HepG2 (cell line): ENCODE results near the gene IGFL1. TPM values are rescaled to one million over a fixed set of nuclear protein-coding genes. Genes with fewer than 3 reads are reported as not detected.
"Not testable (repeated sequence)": the region's sequence is repeated elsewhere in the genome, so short reads cannot be mapped to it uniquely, and the experiment has no call there.

Experiments
- ATAC-seq: fragments of 200-7000 bp; cut with Tn5 transposase; 3 replicates; pipeline ENCODE4 v1.9.1; 2020; ENCODE audit warnings: mild to moderate bottlenecking, moderate library complexity
- BruUV-seq: library from RNA; stranded (reverse); fragments of 400-500 nt; replicated peaks from 2 replicates; lab custom pipeline; 2021; lab: Mats Ljungman, UMichigan
- CTCF ChIA-PET: fragments of 300-600 bp; formaldehyde crosslinking; extraction: SDS; loops from one replicate; lab custom pipeline; 2021; ENCODE audit warnings: low total read pairs, inconsistent platforms, low intra/inter-chr PET ratio; lab: Yijun Ruan, JAX
- POLR2A ChIA-PET: fragments of 350-600 bp; sonication (Branson Sonifier 250); formaldehyde crosslinking; loops from one replicate; lab custom pipeline; 2020; ENCODE audit warnings: antibody characterized with exemption, inconsistent platforms; lab: Yijun Ruan, JAX
- DNase-seq: peaks from one replicate; pipeline ENCODE4 v3.0.0-alpha.2; 2015; ENCODE audit warnings: low spot score
- FAIRE-seq: peaks from 3 replicates; lab custom pipeline; 2011; peaks lifted over from hg19 to GRCh38; lab: Jason Lieb, UNC
- H2AFZ ChIP-seq: one replicate; pipeline ENCODE4 v1.6.1; 2011; ENCODE audit warnings: low read length, inconsistent platforms
- H3K27ac ChIP-seq: fragments of 300-600 bp; 3 replicates; pipeline ENCODE4 v1.8.0; 2011; ENCODE audit warnings: mixed run types, mild to moderate bottlenecking, mixed read lengths, low read length, inconsistent platforms; ENCODE audit not compliant: insufficient read depth; ENCODE audit errors: extremely low read length
- H3K27me3 ChIP-seq, 2 experiments: fragments of 200-600 bp in 1 of 2; 2 replicates in 1 of 2; 3 replicates in 1 of 2; pipeline versions ENCODE4 v1.6.0 to v1.8.0; 2011; ENCODE audit warnings: low read length in 2 of 2, mild to moderate bottlenecking in 2 of 2, moderate library complexity in 2 of 2, inconsistent platforms in 1 of 2; ENCODE audit not compliant: insufficient read depth in 2 of 2, control insufficient read depth in 1 of 2
- H3K36me3 ChIP-seq, 2 experiments: fragments of 200-600 bp in 1 of 2; replicated peaks in 1 of 2; 2 replicates in 1 of 2; 3 replicates in 1 of 2; pipeline versions ENCODE4 v1.5.1 to v1.8.0; 2011; ENCODE audit warnings: low read length in 2 of 2, inconsistent platforms in 1 of 2; ENCODE audit not compliant: insufficient read depth in 2 of 2, control insufficient read depth in 1 of 2
- H3K4me1 ChIP-seq: 2 replicates; pipeline ENCODE4 v1.5.1; 2012; ENCODE audit warnings: low read length, inconsistent platforms; ENCODE audit not compliant: insufficient read depth
- H3K4me2 ChIP-seq: 2 replicates; pipeline ENCODE4 v1.6.0; 2011; ENCODE audit warnings: low read depth, low read length, inconsistent platforms
- H3K4me3 ChIP-seq, 3 experiments: fragments of 200-600 bp in 1 of 3; sonication (generic), shearing (Covaris generic) in 1 of 3; replicated peaks in 1 of 3; 2 replicates each; pipeline ENCODE4 v1.5.1; 2011 to 2016; ENCODE audit warnings: low read length in 3 of 3, inconsistent platforms in 2 of 3, low read depth in 2 of 3, mild to moderate bottlenecking in 2 of 3, control low read depth in 1 of 3, mixed read lengths in 1 of 3; ENCODE audit not compliant: insufficient read depth in 1 of 3
- H3K79me2 ChIP-seq: one replicate; pipeline ENCODE4 v1.6.1; 2011; ENCODE audit warnings: low read length, inconsistent platforms; ENCODE audit not compliant: insufficient read depth
- H3K9ac ChIP-seq: 2 replicates; pipeline ENCODE4 v1.6.0; 2011; ENCODE audit warnings: mild to moderate bottlenecking, low read depth, low read length, inconsistent platforms; ENCODE audit not compliant: insufficient read depth
- H3K9me3 ChIP-seq: 2 replicates; pipeline ENCODE4 v1.5.1; 2012; ENCODE audit warnings: mild to moderate bottlenecking, low read length
- H4K20me1 ChIP-seq: 2 replicates; pipeline ENCODE4 v1.6.0; 2011; ENCODE audit warnings: inconsistent platforms, mild to moderate bottlenecking, low read length, moderate library complexity; ENCODE audit not compliant: insufficient read depth
- ADNP ChIP-seq: sonication (generic); formaldehyde crosslinking; IDR thresholded peaks from 2 replicates; pipeline ENCODE4 v1.4.0; 2020; ENCODE audit warnings: missing genetic modification reagents
- DNMT1 ChIP-seq: sonication (generic); formaldehyde crosslinking; IDR thresholded peaks from 2 replicates; pipeline ENCODE4 v1.5.1; 2020; ENCODE audit warnings: mild to moderate bottlenecking, missing genetic modification reagents
- ERF ChIP-seq: IDR thresholded peaks from 2 replicates; pipeline ENCODE4 v1.6.1; 2018; ENCODE audit warnings: missing biosample characterization, missing genetic modification reagents
- FOSL1 ChIP-seq: sonication (generic); formaldehyde crosslinking; IDR thresholded peaks from 2 replicates; pipeline ENCODE4 v1.9.0; 2021; ENCODE audit warnings: missing genetic modification reagents, borderline replicate concordance
- HES4 ChIP-seq: sonication (generic); formaldehyde crosslinking; IDR thresholded peaks from 2 replicates; pipeline ENCODE4 v1.9.0; 2021; ENCODE audit warnings: mild to moderate bottlenecking, missing genetic modification reagents, borderline replicate concordance
- MZF1 ChIP-seq: sonication (generic); formaldehyde crosslinking; IDR thresholded peaks from 2 replicates; pipeline ENCODE4 v1.8.1; 2023; ENCODE audit warnings: mild to moderate bottlenecking, missing genetic modification reagents, borderline replicate concordance
- NRL ChIP-seq: sonication (generic); formaldehyde crosslinking; IDR thresholded peaks from 2 replicates; pipeline ENCODE4 v1.5.0; 2020; ENCODE audit warnings: missing genetic modification reagents, mild to moderate bottlenecking, moderate library complexity, borderline replicate concordance
- RBM39 ChIP-seq: fragments of 200-400 bp; formaldehyde crosslinking; IDR thresholded peaks from one replicate; pipeline ENCODE4 v1.6.1; 2018; ENCODE audit warnings: antibody characterized with exemption, mild to moderate bottlenecking, low read depth, low read length; ENCODE audit not compliant: poor library complexity, severe bottlenecking
- SMARCC2 ChIP-seq: fragments of 450-650 bp; IDR thresholded peaks from 2 replicates; pipeline ENCODE4 v1.6.1; 2017; ENCODE audit warnings: antibody characterized with exemption, mild to moderate bottlenecking
- TGIF2 ChIP-seq: IDR thresholded peaks from 2 replicates; pipeline ENCODE4 v1.6.1; 2016; ENCODE audit warnings: control low read depth, missing compliant biosample characterization
- ZEB1 ChIP-seq: IDR thresholded peaks from 2 replicates; pipeline ENCODE4 v1.6.1; 2012; ENCODE audit warnings: mild to moderate bottlenecking, low read depth, inconsistent platforms; ENCODE audit not compliant: insufficient replicate concordance
- ZNF776 ChIP-seq: sonication (generic); formaldehyde crosslinking; IDR thresholded peaks from 2 replicates; pipeline ENCODE4 v1.4.0; 2020; ENCODE audit warnings: mild to moderate bottlenecking, missing genetic modification reagents
- ZNF781 ChIP-seq: sonication (generic); formaldehyde crosslinking; IDR thresholded peaks from 2 replicates; pipeline ENCODE4 v1.5.1; 2020; ENCODE audit warnings: borderline replicate concordance, mild to moderate bottlenecking, missing genetic modification reagents; ENCODE audit errors: not compliant biosample characterization
- WGBS: methylation state at CpG from one replicate; pipeline ENCODE4 v1.1.6; 2017; ENCODE audit warnings: low lambda C conversion rate; 5-methylcytosine and 5-hydroxymethylcytosine counted together
- in situ Hi-C: cut with HindIII; loops from 2 replicates; pipeline ENCODE4 v1.10.0; 2017; ENCODE audit warnings: low pct_unique_long_range_greater_than_20kb; ENCODE audit not compliant: extremely low pct_ligation_motif_present
- intact Hi-C: fragments of 100-400 bp; cut with micrococcal nuclease; formaldehyde crosslinking; loops from one replicate; pipeline ENCODE4 v1.10.0; 2022; ENCODE audit not compliant: unreplicated experiment
- polyA plus RNA-seq, 8 experiments: library from polyadenylated mRNA; depleted of rRNA in 3 of 8; stranded (reverse) in 7 of 8; unstranded in 1 of 8; fragments of >200 nt; fragmentation: Illumina TruSeq in 4 of 8; extraction: Trizol in 4 of 8; gene quantifications; 2 replicates each; pipeline versions ENCODE4 v1.2.1 to v1.2.3, GENCODE V29; 2011 to 2016; ENCODE audit warnings: low read depth in 4 of 8, missing spikeins in 1 of 8, mixed read lengths in 1 of 8; ENCODE audit not compliant: insufficient read depth in 1 of 8
- total RNA-seq, 5 experiments: library from RNA; depleted of rRNA; stranded (reverse); fragments of >200 nt; fragmentation: Illumina TruSeq; extraction: Trizol; gene quantifications; 2 replicates each; pipeline ENCODE4 v1.2.3, GENCODE V29; 2016; ENCODE audit warnings: low read depth in 1 of 5
- TF ChIP-seq, protein P1 (sequence below): sonication (generic); formaldehyde crosslinking; IDR thresholded peaks from 2 replicates; pipeline ENCODE4 v1.5.0; 2020; ENCODE audit warnings: mild to moderate bottlenecking, missing genetic modification reagents, borderline replicate concordance

Gene IGFL1
- total and polyA plus RNA-seq, 2 of the 13 experiments (the other 11 are each of a cell fraction or from before 2014, with no cell fraction given), result not detected

DNA sequence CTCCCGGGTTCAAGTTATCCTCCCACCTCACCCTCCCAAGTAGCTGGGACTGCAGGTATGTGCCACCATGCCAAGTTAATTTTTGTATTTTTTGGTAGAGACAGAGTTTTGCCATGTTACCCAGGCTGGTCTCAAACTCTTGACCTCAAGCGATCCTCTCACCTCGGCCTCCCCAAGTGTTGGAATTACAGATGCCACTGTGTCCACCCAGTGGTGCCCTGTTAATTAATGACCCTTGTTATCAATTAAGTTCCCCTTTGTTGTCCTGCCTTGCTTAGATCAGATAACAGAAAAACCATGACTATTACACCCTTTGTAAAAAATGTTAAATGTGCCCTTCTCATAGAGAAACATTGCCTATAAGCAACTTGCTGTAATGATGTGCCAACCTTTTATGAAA lies 34.4 kb upstream of the IGFL1 start:
- 81% methylated on average over 3 of the region's 3 CpGs for WGBS
- in situ Hi-C loops, result no loop called here
- H4K20me1 ChIP-seq, result no peaks in the 10 kb centered on the region
- TF ChIP-seq ZNF781 (CRISPR knock-in tag), result no peak
- TF ChIP-seq, protein P1, sequence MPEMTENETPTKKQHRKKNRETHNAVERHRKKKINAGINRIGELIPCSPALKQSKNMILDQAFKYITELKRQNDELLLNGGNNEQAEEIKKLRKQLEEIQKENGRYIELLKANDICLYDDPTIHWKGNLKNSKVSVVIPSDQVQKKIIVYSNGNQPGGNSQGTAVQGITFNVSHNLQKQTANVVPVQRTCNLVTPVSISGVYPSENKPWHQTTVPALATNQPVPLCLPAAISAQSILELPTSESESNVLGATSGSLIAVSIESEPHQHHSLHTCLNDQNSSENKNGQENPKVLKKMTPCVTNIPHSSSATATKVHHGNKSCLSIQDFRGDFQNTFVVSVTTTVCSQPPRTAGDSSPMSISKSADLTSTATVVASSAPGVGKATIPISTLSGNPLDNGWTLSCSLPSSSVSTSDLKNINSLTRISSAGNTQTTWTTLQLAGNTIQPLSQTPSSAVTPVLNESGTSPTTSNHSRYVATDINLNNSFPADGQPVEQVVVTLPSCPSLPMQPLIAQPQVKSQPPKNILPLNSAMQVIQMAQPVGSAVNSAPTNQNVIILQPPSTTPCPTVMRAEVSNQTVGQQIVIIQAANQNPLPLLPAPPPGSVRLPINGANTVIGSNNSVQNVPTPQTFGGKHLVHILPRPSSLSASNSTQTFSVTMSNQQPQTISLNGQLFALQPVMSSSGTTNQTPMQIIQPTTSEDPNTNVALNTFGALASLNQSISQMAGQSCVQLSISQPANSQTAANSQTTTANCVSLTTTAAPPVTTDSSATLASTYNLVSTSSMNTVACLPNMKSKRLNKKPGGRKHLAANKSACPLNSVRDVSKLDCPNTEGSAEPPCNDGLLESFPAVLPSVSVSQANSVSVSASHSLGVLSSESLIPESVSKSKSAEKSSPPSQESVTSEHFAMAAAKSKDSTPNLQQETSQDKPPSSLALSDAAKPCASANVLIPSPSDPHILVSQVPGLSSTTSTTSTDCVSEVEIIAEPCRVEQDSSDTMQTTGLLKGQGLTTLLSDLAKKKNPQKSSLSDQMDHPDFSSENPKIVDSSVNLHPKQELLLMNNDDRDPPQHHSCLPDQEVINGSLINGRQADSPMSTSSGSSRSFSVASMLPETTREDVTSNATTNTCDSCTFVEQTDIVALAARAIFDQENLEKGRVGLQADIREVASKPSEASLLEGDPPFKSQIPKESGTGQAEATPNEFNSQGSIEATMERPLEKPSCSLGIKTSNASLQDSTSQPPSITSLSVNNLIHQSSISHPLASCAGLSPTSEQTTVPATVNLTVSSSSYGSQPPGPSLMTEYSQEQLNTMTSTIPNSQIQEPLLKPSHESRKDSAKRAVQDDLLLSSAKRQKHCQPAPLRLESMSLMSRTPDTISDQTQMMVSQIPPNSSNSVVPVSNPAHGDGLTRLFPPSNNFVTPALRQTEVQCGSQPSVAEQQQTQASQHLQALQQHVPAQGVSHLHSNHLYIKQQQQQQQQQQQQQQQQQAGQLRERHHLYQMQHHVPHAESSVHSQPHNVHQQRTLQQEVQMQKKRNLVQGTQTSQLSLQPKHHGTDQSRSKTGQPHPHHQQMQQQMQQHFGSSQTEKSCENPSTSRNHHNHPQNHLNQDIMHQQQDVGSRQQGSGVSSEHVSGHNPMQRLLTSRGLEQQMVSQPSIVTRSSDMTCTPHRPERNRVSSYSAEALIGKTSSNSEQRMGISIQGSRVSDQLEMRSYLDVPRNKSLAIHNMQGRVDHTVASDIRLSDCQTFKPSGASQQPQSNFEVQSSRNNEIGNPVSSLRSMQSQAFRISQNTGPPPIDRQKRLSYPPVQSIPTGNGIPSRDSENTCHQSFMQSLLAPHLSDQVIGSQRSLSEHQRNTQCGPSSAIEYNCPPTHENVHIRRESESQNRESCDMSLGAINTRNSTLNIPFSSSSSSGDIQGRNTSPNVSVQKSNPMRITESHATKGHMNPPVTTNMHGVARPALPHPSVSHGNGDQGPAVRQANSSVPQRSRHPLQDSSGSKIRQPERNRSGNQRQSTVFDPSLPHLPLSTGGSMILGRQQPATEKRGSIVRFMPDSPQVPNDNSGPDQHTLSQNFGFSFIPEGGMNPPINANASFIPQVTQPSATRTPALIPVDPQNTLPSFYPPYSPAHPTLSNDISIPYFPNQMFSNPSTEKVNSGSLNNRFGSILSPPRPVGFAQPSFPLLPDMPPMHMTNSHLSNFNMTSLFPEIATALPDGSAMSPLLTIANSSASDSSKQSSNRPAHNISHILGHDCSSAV (CRISPR knock-in tag), result no peak
- no peak for TF ChIP-seq MZF1
- no peak for TF ChIP-seq SMARCC2
- TF ChIP-seq NRL (CRISPR knock-in tag), result no peak
- TF ChIP-seq FOSL1, result no peak
- no peak for TF ChIP-seq ZNF776 (CRISPR knock-in tag)
- TF ChIP-seq ERF (CRISPR knock-in tag), result no peak
- TF ChIP-seq DNMT1 (CRISPR knock-in tag), result no peak
- no peak for TF ChIP-seq ZEB1
- no peak for TF ChIP-seq HES4
- no peak for TF ChIP-seq TGIF2
- no peak for TF ChIP-seq RBM39
- no peak for TF ChIP-seq ADNP (CRISPR knock-in tag)
- no peak overlapping the region for H3K4me3 ChIP-seq
- H3K9me3 ChIP-seq, result no peaks in the 10 kb centered on the region
- no peak overlapping the region for H3K4me2 ChIP-seq
- BruUV-seq, result no TSS peak
- FAIRE-seq, result no peak
- ATAC-seq, result no peak
- no peaks in the 10 kb centered on the region for H3K27me3 ChIP-seq
- ChIA-PET POLR2A (no interaction called here), CTCF (no interaction called here)
- H3K27ac ChIP-seq, result no peak overlapping the region
- H3K79me2 ChIP-seq, result no peaks in the 10 kb centered on the region
- DNase-seq, result no peak
- intact Hi-C loops, result no loop called here
- H3K36me3 ChIP-seq, result no peaks in the 10 kb centered on the region
- peaks cover 40% of the 10 kb centered on the region for H3K4me1 ChIP-seq
- no peak overlapping the region for H2AFZ ChIP-seq
- no peak overlapping the region for H3K9ac ChIP-seq

DNA sequence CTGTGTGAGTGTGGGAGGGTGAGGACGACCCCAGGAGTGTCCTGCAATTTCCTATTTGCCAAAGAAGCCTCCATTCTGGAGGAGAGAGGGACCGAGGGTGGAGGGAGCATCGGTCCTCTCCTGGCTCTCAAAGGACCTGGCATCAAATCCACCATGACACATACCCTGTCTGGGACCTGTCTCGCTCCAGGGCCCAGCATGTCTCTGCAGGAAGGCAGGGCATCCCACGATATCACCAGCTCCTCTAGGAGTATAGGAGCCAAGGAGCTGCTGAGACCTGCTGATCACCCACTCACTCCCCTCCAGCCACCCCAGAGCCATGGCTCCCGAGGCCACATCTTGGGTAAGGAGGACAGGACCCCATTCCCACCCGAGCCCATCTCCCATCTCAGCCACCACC lies 33.6 kb upstream of the IGFL1 start:
- POLR2A ChIA-PET, H3K27ac ChIP-seq, FAIRE-seq, H3K4me2 ChIP-seq, CTCF ChIA-PET, H3K79me2 ChIP-seq, BruUV-seq, DNase-seq, H2AFZ ChIP-seq, H3K27me3 ChIP-seq, H3K36me3 ChIP-seq, H4K20me1 ChIP-seq, in situ Hi-C loops, intact Hi-C loops, H3K9me3 ChIP-seq, H3K9ac ChIP-seq, ATAC-seq, H3K4me3 ChIP-seq: not testable (repeated sequence)
- H3K4me1 ChIP-seq, result peaks cover 31% of the 10 kb centered on the region
- WGBS, result 0% methylated on average over 2 of the region's 7 CpGs
